A549 (cell line): Measurements from ENCODE around the gene ADAMTSL4. TPM values are rescaled to one million over a fixed set of nuclear protein-coding genes. Genes with fewer than 3 reads are reported as not detected.

Experiments
- ATAC-seq, 2 experiments: fragments of 200-7000 bp in 1 of 2; fragments of >200 bp in 1 of 2; cut with Nextera tagmentation in 1 of 2; cut with Tn5 transposase in 1 of 2; 3 replicates each; pipeline versions ENCODE4 v1.8.0 to v1.9.1; 2018 to 2020; ENCODE audit warnings: mild to moderate bottlenecking in 1 of 2, moderate library complexity in 1 of 2
- CTCF ChIA-PET: fragments of 300-600 bp; sonication (Branson Sonifier 250); formaldehyde crosslinking; extraction: SDS; loops from one replicate; lab custom pipeline; 2021; ENCODE audit warnings: antibody characterized with exemption, inconsistent platforms; lab: Yijun Ruan, JAX
- POLR2A ChIA-PET: fragments of 350-600 bp; formaldehyde crosslinking; extraction: SDS; loops from one replicate; lab custom pipeline; 2021; ENCODE audit warnings: antibody characterized with exemption, inconsistent platforms; lab: Yijun Ruan, JAX
- DNase-seq, 2 experiments: peaks; one replicate each; pipeline versions ENCODE4 v3.0.0 to v3.0.0-alpha.2; 2011 to 2016; ENCODE audit warnings: low read depth in 1 of 2, low spot score in 1 of 2
- FAIRE-seq: peaks from 2 replicates; lab custom pipeline; 2011; peaks lifted over from hg19 to GRCh38; lab: Jason Lieb, UNC
- H3K27ac ChIP-seq, 2 experiments: fragments of >200 bp; sonication (Bioruptor Twin); formaldehyde crosslinking; 3 replicates each; pipeline ENCODE4 v1.5.1; 2016 to 2017
- H3K4me1 ChIP-seq: fragments of >200 bp; sonication (Bioruptor Twin); formaldehyde crosslinking; 3 replicates; pipeline ENCODE4 v1.6.1; 2016
- H3K4me2 ChIP-seq: fragments of >200 bp; sonication (Bioruptor Twin); formaldehyde crosslinking; 3 replicates; pipeline ENCODE4 v1.6.1; 2016
- H3K4me3 ChIP-seq: fragments of >200 bp; sonication (Bioruptor Twin); formaldehyde crosslinking; 3 replicates; pipeline ENCODE4 v1.5.1; 2016
- H3K9me3 ChIP-seq: fragments of >200 bp; sonication (Bioruptor Twin); formaldehyde crosslinking; 3 replicates; pipeline ENCODE4 v1.6.1; 2016
- CEBPB ChIP-seq, 2 experiments: fragments of >200 bp in 1 of 2; sonication (Bioruptor Twin) in 1 of 2; formaldehyde crosslinking in 1 of 2; IDR thresholded peaks; 2 replicates each; pipeline ENCODE4 v1.6.1; 2012 to 2016
- CHD4 ChIP-seq: fragments of 200-600 bp; sonication (generic); IDR thresholded peaks from 2 replicates; pipeline ENCODE4 v1.6.1; 2016; ENCODE audit warnings: antibody characterized with exemption, mild to moderate bottlenecking, borderline replicate concordance
- EHF ChIP-seq: fragments of 250-450 bp; sonication (Bioruptor Pico); IDR thresholded peaks from 2 replicates; pipeline ENCODE4 v1.5.0; 2020; ENCODE audit warnings: mild to moderate bottlenecking
- EHMT2 ChIP-seq: fragments of 200-600 bp; sonication (generic); IDR thresholded peaks from 2 replicates; pipeline ENCODE4 v1.6.1; 2016; ENCODE audit warnings: antibody characterized with exemption, low read depth, mild to moderate bottlenecking, moderate library complexity
- EP300 ChIP-seq, 2 experiments: fragments of >200 bp; sonication (Bioruptor Twin); formaldehyde crosslinking; IDR thresholded peaks; 2 replicates in 1 of 2; 3 replicates in 1 of 2; pipeline ENCODE4 v1.6.1; 2016 to 2017
- ESRRA ChIP-seq: fragments of 150-350 bp; IDR thresholded peaks from 2 replicates; pipeline ENCODE4 v1.6.1; 2014; ENCODE audit warnings: mild to moderate bottlenecking, low read length, borderline replicate concordance
- FOSL2 ChIP-seq, 2 experiments: fragments of 450-650 bp in 1 of 2; fragments of >200 bp in 1 of 2; sonication (Bioruptor Twin) in 1 of 2; formaldehyde crosslinking; IDR thresholded peaks; 2 replicates each; pipeline versions ENCODE4 v1.5.0 to v1.6.1; 2016 to 2020; ENCODE audit warnings: mild to moderate bottlenecking in 1 of 2, moderate library complexity in 1 of 2
- HEYL ChIP-seq: fragments of 250-450 bp; sonication (Bioruptor Pico); IDR thresholded peaks from 2 replicates; pipeline ENCODE4 v1.8.0; 2021; ENCODE audit warnings: mild to moderate bottlenecking, moderate library complexity
- HOXA7 ChIP-seq: fragments of 250-450 bp; sonication (Bioruptor Pico); IDR thresholded peaks from 2 replicates; pipeline ENCODE4 v1.5.0; 2020; ENCODE audit warnings: mild to moderate bottlenecking, moderate library complexity
- HOXB13 ChIP-seq: fragments of 250-450 bp; sonication (Bioruptor Pico); IDR thresholded peaks from 2 replicates; pipeline ENCODE4 v1.5.0; 2020; ENCODE audit warnings: low read depth, mild to moderate bottlenecking, moderate library complexity
- MAFK ChIP-seq: fragments of 450-650 bp; IDR thresholded peaks from 2 replicates; pipeline ENCODE4 v1.6.1; 2014; ENCODE audit not compliant: partially characterized antibody
- MAZ ChIP-seq: fragments of 150-350 bp; IDR thresholded peaks from 2 replicates; pipeline ENCODE4 v1.6.1; 2014; ENCODE audit warnings: antibody characterized with exemption, low read depth, low read length, borderline replicate concordance
- PHF8 ChIP-seq: fragments of 200-600 bp; sonication (generic); IDR thresholded peaks from 2 replicates; pipeline ENCODE4 v1.6.1; 2016; ENCODE audit warnings: low read depth, mild to moderate bottlenecking, antibody characterized with exemption, moderate library complexity, borderline replicate concordance
- POLR2A ChIP-seq: IDR thresholded peaks from 2 replicates; pipeline ENCODE4 v1.6.1; 2012; ENCODE audit warnings: mild to moderate bottlenecking, low read length
- RAD21 ChIP-seq, 2 experiments: fragments of >200 bp in 1 of 2; sonication (Bioruptor Twin) in 1 of 2; formaldehyde crosslinking in 1 of 2; IDR thresholded peaks in 1 of 2; conservative IDR thresholded peaks in 1 of 2; 2 replicates in 1 of 2; 3 replicates in 1 of 2; pipeline ENCODE4 v1.6.1; 2012 to 2018; ENCODE audit warnings: inconsistent platforms in 1 of 2
- RARB ChIP-seq: fragments of 250-450 bp; sonication (Bioruptor Pico); IDR thresholded peaks from 2 replicates; pipeline ENCODE4 v1.8.0; 2021; ENCODE audit warnings: mild to moderate bottlenecking, moderate library complexity
- RFX5 ChIP-seq: fragments of 450-650 bp; IDR thresholded peaks from 2 replicates; pipeline ENCODE4 v1.7.1; 2014; ENCODE audit warnings: antibody characterized with exemption, mild to moderate bottlenecking, moderate library complexity
- SREBF2 ChIP-seq: fragments of 450-650 bp; IDR thresholded peaks from 2 replicates; pipeline ENCODE4 v1.6.1; 2014; ENCODE audit warnings: mild to moderate bottlenecking, moderate library complexity
- TFCP2L1 ChIP-seq: fragments of 250-450 bp; sonication (Bioruptor Pico); IDR thresholded peaks from 2 replicates; pipeline ENCODE4 v1.5.0; 2021; ENCODE audit warnings: mild to moderate bottlenecking
- ZSCAN20 ChIP-seq: fragments of 250-450 bp; sonication (Bioruptor Pico); IDR thresholded peaks from 2 replicates; pipeline ENCODE4 v1.8.0; 2022; ENCODE audit warnings: mild to moderate bottlenecking, moderate library complexity
- WGBS: methylation state at CpG from one replicate; pipeline ENCODE4 v1.1.6; 2017; ENCODE audit errors: missing lambda C conversion rate; 5-methylcytosine and 5-hydroxymethylcytosine counted together
- polyA plus RNA-seq, 4 experiments: library from polyadenylated mRNA; depleted of rRNA in 3 of 4; stranded (reverse); fragments of >200 nt; fragmentation: RNase III in 1 of 4; extraction: RNeasy Plus Mini Kit Qiagen cat#74134 plus additional on column Dnase treatment in 1 of 4; gene quantifications; 2 replicates in 3 of 4; 3 replicates in 1 of 4; pipeline ENCODE4 v1.2.3, GENCODE V29; 2011 to 2017
- TF ChIP-seq, protein P1 (sequence below): fragments of >200 bp; sonication (Bioruptor Twin); formaldehyde crosslinking; IDR thresholded peaks from 2 replicates; pipeline ENCODE4 v1.6.1; 2016
- TF ChIP-seq, protein P2 (sequence below): IDR thresholded peaks from 2 replicates; pipeline ENCODE4 v1.6.1; 2012
- TF ChIP-seq, protein P3 (sequence below): IDR thresholded peaks from 2 replicates; pipeline ENCODE4 v1.6.1; 2012
- TF ChIP-seq, protein P4 (sequence below): fragments of 150-350 bp; IDR thresholded peaks from 2 replicates; pipeline ENCODE4 v1.6.1; 2014; ENCODE audit warnings: low read depth, mild to moderate bottlenecking, low read length
- TF ChIP-seq, protein P5 (sequence below): fragments of 250-450 bp; sonication (Bioruptor Pico); IDR thresholded peaks from 2 replicates; pipeline ENCODE4 v1.5.0; 2020; ENCODE audit warnings: low read depth, mild to moderate bottlenecking, moderate library complexity

The ADAMTSL4 gene
- polyA plus RNA-seq, 2 of the 4 experiments (the other 2 are of a cell fraction), result 1.3 to 2.0 TPM

DNA sequence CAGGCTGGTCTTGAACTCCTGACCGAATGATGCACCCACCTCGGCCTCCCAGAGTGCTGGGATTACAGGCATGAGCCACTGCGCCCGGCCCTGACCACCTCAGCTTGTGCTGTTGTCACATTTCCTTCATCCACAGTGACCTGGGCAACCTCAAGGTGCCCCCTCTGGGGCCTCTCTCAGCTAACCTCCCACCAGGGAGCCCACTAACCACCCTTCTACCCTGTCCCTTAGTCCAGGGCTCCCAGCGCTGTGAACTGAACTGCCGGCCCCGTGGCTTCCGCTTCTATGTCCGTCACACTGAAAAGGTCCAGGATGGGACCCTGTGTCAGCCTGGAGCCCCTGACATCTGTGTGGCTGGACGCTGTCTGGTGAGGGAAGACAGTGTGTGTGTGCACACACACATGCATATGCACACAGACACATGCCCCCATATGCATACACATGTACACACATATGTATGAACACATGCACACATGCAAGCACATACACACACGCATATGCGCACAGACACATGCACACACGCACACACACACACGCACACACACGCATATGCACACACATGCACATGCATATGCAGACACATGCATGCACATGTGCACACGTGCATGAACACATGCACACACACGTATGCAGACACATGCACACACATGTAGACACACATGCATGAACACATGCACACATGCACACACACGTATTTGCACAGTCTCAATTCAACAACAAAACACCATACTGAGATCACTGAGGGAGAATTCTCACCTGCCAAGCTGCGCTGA is 6.2 kb downstream of the ADAMTSL4 start (continued):
- TF ChIP-seq RAD21 (conservative IDR thresholded peaks at IDR 0.05 in 1 of 2, IDR thresholded peaks at IDR 0.05 in 1 of 2), result no peak
- TF ChIP-seq MAZ, result no peak
- TF ChIP-seq, protein P1, sequence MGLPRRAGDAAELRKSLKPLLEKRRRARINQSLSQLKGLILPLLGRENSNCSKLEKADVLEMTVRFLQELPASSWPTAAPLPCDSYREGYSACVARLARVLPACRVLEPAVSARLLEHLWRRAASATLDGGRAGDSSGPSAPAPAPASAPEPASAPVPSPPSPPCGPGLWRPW, result no peak
- no peak for TF ChIP-seq SREBF2
- no peak for TF ChIP-seq HOXA7 (CRISPR knock-in tag)
- TF ChIP-seq CEBPB (IDR thresholded peaks at IDR 0.05), result no peak
- no peak for TF ChIP-seq RFX5
- no peak for TF ChIP-seq CHD4
- no peak for TF ChIP-seq HOXB13 (CRISPR knock-in tag)
- no peak for TF ChIP-seq EP300 (IDR thresholded peaks at IDR 0.05)

DNA sequence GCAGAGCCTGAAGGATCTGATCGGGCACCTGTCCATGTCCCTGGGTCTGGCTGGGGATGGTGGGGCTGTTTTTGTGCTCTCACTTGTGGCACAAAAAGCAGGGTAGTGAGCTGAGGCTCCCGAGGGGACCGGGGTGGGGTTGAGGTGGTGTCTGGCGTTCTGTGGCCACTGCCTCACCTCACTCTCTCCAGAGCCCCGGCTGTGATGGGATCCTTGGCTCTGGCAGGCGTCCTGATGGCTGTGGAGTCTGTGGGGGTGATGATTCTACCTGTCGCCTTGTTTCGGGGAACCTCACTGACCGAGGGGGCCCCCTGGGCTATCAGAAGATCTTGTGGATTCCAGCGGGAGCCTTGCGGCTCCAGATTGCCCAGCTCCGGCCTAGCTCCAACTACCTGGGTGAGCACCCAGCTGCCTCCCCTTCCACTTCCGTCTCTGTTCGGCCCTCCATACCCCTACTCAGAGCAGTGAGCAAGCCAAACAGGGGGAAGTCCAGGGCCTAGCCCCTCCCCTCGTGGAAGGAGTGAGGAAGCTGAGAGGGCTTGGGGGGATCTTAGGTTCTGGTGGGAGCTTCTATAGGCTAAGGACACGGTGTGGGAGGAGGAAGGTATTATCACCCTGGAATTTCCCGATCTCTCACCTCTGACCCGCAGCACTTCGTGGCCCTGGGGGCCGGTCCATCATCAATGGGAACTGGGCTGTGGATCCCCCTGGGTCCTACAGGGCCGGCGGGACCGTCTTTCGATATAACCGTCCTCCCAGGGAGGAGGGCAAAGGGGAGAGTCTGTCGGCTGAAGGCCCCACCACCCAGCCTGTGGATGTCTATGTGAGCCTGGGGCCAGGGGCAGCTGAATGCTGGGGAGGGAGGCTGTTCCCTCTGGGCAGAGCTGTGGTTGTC is 7.0 kb downstream of the ADAMTSL4 start:
- TF ChIP-seq RARB (CRISPR knock-in tag) (no peak), ESRRA (no peak), PHF8 (no peak), FOSL2 (IDR thresholded peaks at IDR 0.05) (no peak), FOSL2 (CRISPR knock-in tag; IDR thresholded peaks at IDR 0.05) (no peak), HOXA7 (CRISPR knock-in tag) (no peak), EP300 (IDR thresholded peaks at IDR 0.05) (no peak), ZSCAN20 (CRISPR knock-in tag) (no peak), RFX5 (no peak), POLR2A (no peak), TFCP2L1 (CRISPR knock-in tag) (no peak), EHF (CRISPR knock-in tag) (no peak), MAFK (no peak), HEYL (CRISPR knock-in tag) (no peak), EHMT2 (no peak)
- TF ChIP-seq, protein P2, sequence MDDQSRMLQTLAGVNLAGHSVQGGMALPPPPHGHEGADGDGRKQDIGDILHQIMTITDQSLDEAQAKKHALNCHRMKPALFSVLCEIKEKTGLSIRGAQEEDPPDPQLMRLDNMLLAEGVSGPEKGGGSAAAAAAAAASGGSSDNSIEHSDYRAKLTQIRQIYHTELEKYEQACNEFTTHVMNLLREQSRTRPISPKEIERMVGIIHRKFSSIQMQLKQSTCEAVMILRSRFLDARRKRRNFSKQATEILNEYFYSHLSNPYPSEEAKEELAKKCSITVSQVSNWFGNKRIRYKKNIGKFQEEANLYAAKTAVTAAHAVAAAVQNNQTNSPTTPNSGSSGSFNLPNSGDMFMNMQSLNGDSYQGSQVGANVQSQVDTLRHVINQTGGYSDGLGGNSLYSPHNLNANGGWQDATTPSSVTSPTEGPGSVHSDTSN, result no peak
- TF ChIP-seq, protein P3, sequence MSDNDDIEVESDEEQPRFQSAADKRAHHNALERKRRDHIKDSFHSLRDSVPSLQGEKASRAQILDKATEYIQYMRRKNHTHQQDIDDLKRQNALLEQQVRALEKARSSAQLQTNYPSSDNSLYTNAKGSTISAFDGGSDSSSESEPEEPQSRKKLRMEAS, result no peak
- TF ChIP-seq, protein P1, result no peak
- TF ChIP-seq, protein P4, sequence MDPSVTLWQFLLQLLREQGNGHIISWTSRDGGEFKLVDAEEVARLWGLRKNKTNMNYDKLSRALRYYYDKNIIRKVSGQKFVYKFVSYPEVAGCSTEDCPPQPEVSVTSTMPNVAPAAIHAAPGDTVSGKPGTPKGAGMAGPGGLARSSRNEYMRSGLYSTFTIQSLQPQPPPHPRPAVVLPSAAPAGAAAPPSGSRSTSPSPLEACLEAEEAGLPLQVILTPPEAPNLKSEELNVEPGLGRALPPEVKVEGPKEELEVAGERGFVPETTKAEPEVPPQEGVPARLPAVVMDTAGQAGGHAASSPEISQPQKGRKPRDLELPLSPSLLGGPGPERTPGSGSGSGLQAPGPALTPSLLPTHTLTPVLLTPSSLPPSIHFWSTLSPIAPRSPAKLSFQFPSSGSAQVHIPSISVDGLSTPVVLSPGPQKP, result no peak
- TF ChIP-seq, protein P5, sequence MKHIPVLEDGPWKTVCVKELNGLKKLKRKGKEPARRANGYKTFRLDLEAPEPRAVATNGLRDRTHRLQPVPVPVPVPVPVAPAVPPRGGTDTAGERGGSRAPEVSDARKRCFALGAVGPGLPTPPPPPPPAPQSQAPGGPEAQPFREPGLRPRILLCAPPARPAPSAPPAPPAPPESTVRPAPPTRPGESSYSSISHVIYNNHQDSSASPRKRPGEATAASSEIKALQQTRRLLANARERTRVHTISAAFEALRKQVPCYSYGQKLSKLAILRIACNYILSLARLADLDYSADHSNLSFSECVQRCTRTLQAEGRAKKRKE (CRISPR knock-in tag), result no peak
- CTCF ChIA-PET, result interaction anchor here (0.7 to 0.9 kb wide), 3 partner anchors 16 to 257 kb away, joined by 3 read pairs; no protein-coding TSS in a partner anchor
- no peak for FAIRE-seq

More for the DNA sequence above, 7.0 kb downstream of the ADAMTSL4 start:
- DNase-seq, result no peak
- Histone ChIP-seq H3K4me1 (peaks cover 28% of the 10 kb centered on the region), H3K4me2 (no peak overlapping the region), H3K4me3 (no peak overlapping the region), H3K27ac (no peak overlapping the region), H3K9me3 (no peaks in the 10 kb centered on the region)
- no peak for ATAC-seq
- 86% methylated on average over 25 of the region's 26 CpGs for WGBS
- POLR2A ChIA-PET, result no interaction called here
